CD14-positive monocyte (primary cell): ENCODE measurements around the gene SPSB3. TPM values are rescaled to one million over a fixed set of nuclear protein-coding genes. Genes with fewer than 3 reads are reported as not detected.
"Not testable (repeated sequence)": the region's sequence is repeated elsewhere in the genome, so short reads cannot be mapped to it uniquely, and the experiment has no call there.

Experiments used
- DNase-seq, 3 donors: peaks; one replicate each; pipeline ENCODE4 v3.0.0-alpha.2; 2011 to 2022
- H2AFZ ChIP-seq: 2 replicates; pipeline ENCODE4 v1.6.0; 2012; ENCODE audit warnings: mild to moderate bottlenecking, low read depth, low read length, inconsistent platforms; ENCODE audit not compliant: insufficient read depth, poor library complexity, severe bottlenecking
- H3K27ac ChIP-seq, 2 donors: 1 replicate in 1 of 2; 2 replicates in 1 of 2; pipeline ENCODE4 v1.5.1; 2012 to 2013; ENCODE audit warnings: low read length in 2 of 2, control low read depth in 1 of 2, inconsistent platforms in 1 of 2, low read depth in 1 of 2, mild to moderate bottlenecking in 1 of 2
- H3K27me3 ChIP-seq, 2 donors: one replicate each; pipeline versions ENCODE4 v1.6.0 to v1.6.1; 2011 to 2013; ENCODE audit warnings: low read length in 2 of 2; ENCODE audit not compliant: control insufficient read depth in 2 of 2, insufficient read depth in 2 of 2
- H3K36me3 ChIP-seq, 2 donors: replicated peaks in 1 of 2; 1 replicate in 1 of 2; 2 replicates in 1 of 2; pipeline versions ENCODE4 v1.5.1 to v1.6.1; 2012 to 2013; ENCODE audit warnings: low read length in 2 of 2, control low read depth in 1 of 2, inconsistent platforms in 1 of 2, mild to moderate bottlenecking in 1 of 2; ENCODE audit not compliant: insufficient read depth in 2 of 2, control insufficient read depth in 1 of 2
- H3K4me1 ChIP-seq, 2 donors: 1 replicate in 1 of 2; 2 replicates in 1 of 2; pipeline versions ENCODE4 v1.5.1 to v1.6.1; 2012 to 2013; ENCODE audit warnings: low read length in 2 of 2, control low read depth in 1 of 2, inconsistent platforms in 1 of 2, mild to moderate bottlenecking in 1 of 2, moderate library complexity in 1 of 2; ENCODE audit not compliant: insufficient read depth in 2 of 2, control insufficient read depth in 1 of 2
- H3K4me2 ChIP-seq: replicated peaks from 2 replicates; pipeline ENCODE3; 2012; ENCODE audit warnings: low read length, moderate library complexity, mild to moderate bottlenecking; ENCODE audit not compliant: poor library complexity, severe bottlenecking; ENCODE audit errors: extremely low read depth
- H3K4me3 ChIP-seq, 3 experiments: fragments of 200-600 bp in 1 of 3; sonication (generic) in 1 of 3; replicated peaks in 1 of 3; 1 replicate in 2 of 3; 2 replicates in 1 of 3; pipeline ENCODE4 v1.5.1; 2011 to 2013; ENCODE audit warnings: low read length in 3 of 3, mild to moderate bottlenecking in 3 of 3, control low read depth in 2 of 3, low read depth in 2 of 3, inconsistent platforms in 1 of 3, moderate library complexity in 1 of 3
- H3K79me2 ChIP-seq: 2 replicates; pipeline ENCODE4 v1.6.0; 2012; ENCODE audit warnings: mild to moderate bottlenecking, control low read depth, inconsistent platforms, low read length, moderate library complexity; ENCODE audit not compliant: insufficient read depth
- H3K9ac ChIP-seq: 2 replicates; pipeline ENCODE4 v1.6.0; 2017; ENCODE audit warnings: low read length, mild to moderate bottlenecking; ENCODE audit not compliant: insufficient read depth, poor library complexity, severe bottlenecking
- H3K9me3 ChIP-seq, 2 donors: replicated peaks in 1 of 2; 1 replicate in 1 of 2; 2 replicates in 1 of 2; pipeline versions ENCODE4 v1.5.1 to v1.6.1; 2012 to 2013; ENCODE audit warnings: low read length in 2 of 2, control low read depth in 1 of 2; ENCODE audit not compliant: control insufficient read depth in 1 of 2, insufficient read depth in 1 of 2
- H4K20me1 ChIP-seq: 2 replicates; pipeline ENCODE4 v1.6.0; 2012; ENCODE audit warnings: mild to moderate bottlenecking, low read length, control low read depth, moderate library complexity; ENCODE audit not compliant: insufficient read depth
- H3K27ac Mint-ChIP-seq, 7 donors: one replicate each; pipeline ENCODE4 v1.8.0; 2020; ENCODE audit warnings: mild to moderate bottlenecking in 7 of 7, mixed read lengths in 7 of 7, moderate library complexity in 6 of 7, inconsistent platforms in 2 of 7
- H3K27me3 Mint-ChIP-seq, 3 donors: one replicate each; pipeline ENCODE4 v1.8.0; 2021 to 2022; ENCODE audit warnings: low read depth in 3 of 3, mild to moderate bottlenecking in 3 of 3, mixed read lengths in 3 of 3, moderate library complexity in 3 of 3, inconsistent platforms in 1 of 3
- H3K36me3 Mint-ChIP-seq, 2 donors: one replicate each; pipeline ENCODE4 v1.8.0; 2020; ENCODE audit warnings: mixed read lengths in 2 of 2, inconsistent platforms in 1 of 2, mild to moderate bottlenecking in 1 of 2
- H3K4me1 Mint-ChIP-seq: one replicate; pipeline ENCODE4 v1.8.0; 2020; ENCODE audit warnings: mild to moderate bottlenecking, mixed read lengths
- H3K4me3 Mint-ChIP-seq, 2 donors: one replicate each; pipeline ENCODE4 v1.8.0; 2020; ENCODE audit warnings: mild to moderate bottlenecking in 2 of 2, mixed read lengths in 2 of 2, moderate library complexity in 1 of 2
- H3K9me3 Mint-ChIP-seq, 7 donors: one replicate each; pipeline ENCODE4 v1.8.0; 2020 to 2022; ENCODE audit warnings: mixed read lengths in 7 of 7, mild to moderate bottlenecking in 6 of 7, moderate library complexity in 6 of 7, inconsistent platforms in 2 of 7
- WGBS: methylation state at CpG from one replicate; pipeline ENCODE4 v1.1.5; 2013; ENCODE audit warnings: missing lambda C conversion rate; ENCODE audit not compliant: insufficient coverage; 5-methylcytosine and 5-hydroxymethylcytosine counted together
- intact Hi-C, 2 donors: fragments of 100-400 bp; cut with micrococcal nuclease; formaldehyde crosslinking; loops; one replicate each; pipeline versions ENCODE4 v1.15.0 to v1.15.1; 2023
- polyA plus RNA-seq, 3 donors: library from polyadenylated mRNA; depleted of rRNA in 1 of 3; unstranded in 2 of 3; stranded (reverse) in 1 of 3; fragments of 300-500 nt in 2 of 3; fragments of >200 nt in 1 of 3; fragmentation: Illumina TruSeq in 2 of 3; gene quantifications; 1 replicate in 2 of 3; 2 replicates in 1 of 3; pipeline ENCODE4 v1.2.3, GENCODE V29; 2012 to 2021
- TF ChIP-seq, protein P1 (sequence below): fragments of 200-600 bp; IDR thresholded peaks from one replicate; pipeline ENCODE4 v1.8.0; 2022; ENCODE audit warnings: antibody characterized with exemption, mild to moderate bottlenecking

The SPSB3 gene
- polyA plus RNA-seq, 3 donors, result 36.8 to 151 (median 40.2) TPM

DNA sequence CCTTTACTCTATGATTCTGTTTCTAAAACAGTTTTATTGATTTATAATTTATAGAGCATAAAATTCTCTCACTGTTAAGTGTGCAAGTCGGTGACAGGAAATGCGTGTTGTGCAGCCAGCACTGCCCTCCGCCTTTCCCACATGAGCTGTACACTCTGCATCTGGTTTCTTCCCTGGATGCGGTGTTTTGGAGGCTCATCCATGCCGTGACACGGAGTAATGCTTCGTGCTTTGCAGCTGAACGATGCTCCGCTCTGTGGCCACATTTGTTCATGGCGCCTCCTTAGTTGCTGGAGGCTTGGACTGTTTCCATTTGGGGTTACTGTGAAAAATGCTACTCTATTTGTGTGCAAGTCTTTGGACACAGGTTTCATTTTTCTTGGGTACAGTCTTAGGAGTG is 18.3 kb upstream of the SPSB3 start:
- Histone ChIP-seq H3K9ac (no peak overlapping the region), H3K27me3 (no peaks in the 10 kb centered on the region), H3K4me2 (no peak overlapping the region), H3K9me3 (peaks cover 5 to 28% of the 10 kb centered on the region in 2 donors), H4K20me1 (no peaks in the 10 kb centered on the region), H2AFZ (no peak overlapping the region), H3K36me3 (no peaks in the 10 kb centered on the region), H3K27ac (no peak overlapping the region), H3K4me1 (no peaks in the 10 kb centered on the region), H3K79me2 (no peaks in the 10 kb centered on the region), H3K4me3 (no peak overlapping the region)
- no peak overlapping the region for H3K4me3 Mint-ChIP-seq
- H3K27me3 Mint-ChIP-seq, result peaks cover 0 to 4% (median 0%) of the 10 kb centered on the region in 3 donors
- 97% methylated on average over 6 of the region's 10 CpGs for WGBS
- peaks cover 0 to 3% of the 10 kb centered on the region in 2 donors for H3K36me3 Mint-ChIP-seq
- TF ChIP-seq, protein P1, sequence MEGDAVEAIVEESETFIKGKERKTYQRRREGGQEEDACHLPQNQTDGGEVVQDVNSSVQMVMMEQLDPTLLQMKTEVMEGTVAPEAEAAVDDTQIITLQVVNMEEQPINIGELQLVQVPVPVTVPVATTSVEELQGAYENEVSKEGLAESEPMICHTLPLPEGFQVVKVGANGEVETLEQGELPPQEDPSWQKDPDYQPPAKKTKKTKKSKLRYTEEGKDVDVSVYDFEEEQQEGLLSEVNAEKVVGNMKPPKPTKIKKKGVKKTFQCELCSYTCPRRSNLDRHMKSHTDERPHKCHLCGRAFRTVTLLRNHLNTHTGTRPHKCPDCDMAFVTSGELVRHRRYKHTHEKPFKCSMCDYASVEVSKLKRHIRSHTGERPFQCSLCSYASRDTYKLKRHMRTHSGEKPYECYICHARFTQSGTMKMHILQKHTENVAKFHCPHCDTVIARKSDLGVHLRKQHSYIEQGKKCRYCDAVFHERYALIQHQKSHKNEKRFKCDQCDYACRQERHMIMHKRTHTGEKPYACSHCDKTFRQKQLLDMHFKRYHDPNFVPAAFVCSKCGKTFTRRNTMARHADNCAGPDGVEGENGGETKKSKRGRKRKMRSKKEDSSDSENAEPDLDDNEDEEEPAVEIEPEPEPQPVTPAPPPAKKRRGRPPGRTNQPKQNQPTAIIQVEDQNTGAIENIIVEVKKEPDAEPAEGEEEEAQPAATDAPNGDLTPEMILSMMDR, result no peak
- DNase-seq, result no peak
- H3K4me1 Mint-ChIP-seq, result no peaks in the 10 kb centered on the region
- H3K9me3 Mint-ChIP-seq, result peaks cover 9 to 35% (median 28%) of the 10 kb centered on the region in 7 donors
- no peak overlapping the region for H3K27ac Mint-ChIP-seq
- intact Hi-C loops, result no loop called here

DNA sequence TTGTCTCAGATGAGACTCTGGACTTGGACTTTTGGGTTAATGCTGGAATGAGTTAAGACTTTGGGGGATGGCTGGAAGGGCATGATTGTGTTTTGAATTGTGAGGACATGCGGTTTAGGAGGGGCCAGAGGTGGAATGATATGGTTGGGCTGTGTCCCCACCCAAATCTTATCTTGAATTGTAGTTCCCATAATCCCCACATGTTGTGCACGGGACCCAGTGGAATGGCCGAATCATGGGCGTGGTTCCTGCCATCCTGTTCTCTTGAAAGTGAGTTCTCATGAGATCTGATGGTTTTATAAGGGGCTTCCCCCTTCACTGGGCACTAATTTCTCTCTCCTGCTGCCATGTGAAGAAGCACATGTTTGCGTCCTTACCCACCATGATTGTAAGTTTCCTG is 16.9 kb upstream of the SPSB3 start:
- H3K4me3 ChIP-seq, H3K79me2 ChIP-seq, H2AFZ ChIP-seq, H3K4me1 Mint-ChIP-seq, H4K20me1 ChIP-seq, H3K27ac ChIP-seq, intact Hi-C loops, H3K4me1 ChIP-seq, H3K36me3 Mint-ChIP-seq, H3K36me3 ChIP-seq, DNase-seq, H3K9ac ChIP-seq, H3K27ac Mint-ChIP-seq, H3K27me3 Mint-ChIP-seq, H3K27me3 ChIP-seq, H3K4me3 Mint-ChIP-seq, H3K4me2 ChIP-seq: not testable (repeated sequence)
- H3K9me3 Mint-ChIP-seq, result peaks cover 9 to 35% (median 28%) of the 10 kb centered on the region in 7 donors
- WGBS, result no CpG with 5 or more reads among the region's 5 CpGs
- peaks cover 5 to 28% of the 10 kb centered on the region in 2 donors for H3K9me3 ChIP-seq
